Urinary bladder (tissue), 4 donors: ENCODE results near the gene MRPL48. TPM values are rescaled to one million over a fixed set of nuclear protein-coding genes. Genes with fewer than 3 reads are reported as not detected.

Source experiments
- DNase-seq: peaks from one replicate; pipeline ENCODE4 v3.0.0-alpha.2; 2015; ENCODE audit errors: extremely low spot score
- H3K27ac ChIP-seq: one replicate; pipeline ENCODE4 v1.5.1; 2013; ENCODE audit warnings: low read depth, mild to moderate bottlenecking, moderate library complexity
- H3K36me3 ChIP-seq: one replicate; pipeline ENCODE4 v1.6.1; 2013; ENCODE audit warnings: mild to moderate bottlenecking, moderate library complexity; ENCODE audit not compliant: insufficient read depth
- H3K4me1 ChIP-seq: one replicate; pipeline ENCODE4 v1.6.1; 2013; ENCODE audit warnings: mild to moderate bottlenecking, moderate library complexity; ENCODE audit not compliant: insufficient read depth
- H3K4me3 ChIP-seq: one replicate; pipeline ENCODE4 v1.5.1; 2013; ENCODE audit warnings: low read depth, low read length
- WGBS: extraction: QIAGEN DNeasy Blood & Tissue Kit; methylation state at CpG from one replicate; pipeline ENCODE4 v1.1.7; 2013; 5-methylcytosine and 5-hydroxymethylcytosine counted together
- polyA plus RNA-seq: library from polyadenylated mRNA; stranded (reverse); fragments of 200-250 nt; gene quantifications from one replicate; pipeline ENCODE4 v1.2.3, GENCODE V29; 2013
- total RNA-seq: library from RNA; depleted of rRNA; stranded (reverse); fragments of >200 nt; gene quantifications from one replicate; pipeline ENCODE4 v1.2.3, GENCODE V29; 2014
- donor health status: healthy with polysubstance abuse.
- donor health status: healthy.

The MRPL48 gene
- total and polyA plus RNA-seq, 2 donors = 22.3 to 33.2 TPM

- Histone ChIP-seq H3K27ac (no peak overlapping the region), H3K4me1 (no peaks in the 10 kb centered on the region), H3K36me3 (peaks cover 5% of the 10 kb centered on the region), H3K4me3 (no peak overlapping the region)
- 97% methylated on average over 2 of the region's 2 CpGs for WGBS
- DNase-seq = no peak
Measured at GRCh38 chr11:73912026-73912425, 124.4 kb downstream of the MRPL48 start.

- Histone ChIP-seq H3K27ac (no peak overlapping the region), H3K4me1 (no peaks in the 10 kb centered on the region), H3K4me3 (no peak overlapping the region), H3K36me3 (peaks cover 8% of the 10 kb centered on the region)
- DNase-seq = no peak
Measured at GRCh38 chr11:73913472-73913871, 125.8 kb downstream of the MRPL48 start.

- no peak for DNase-seq
- H3K36me3 ChIP-seq = peaks cover 8% of the 10 kb centered on the region
- no peak overlapping the region for H3K27ac ChIP-seq
- WGBS = 92% methylated on average over 4 of the region's 4 CpGs
- H3K4me1 ChIP-seq = no peaks in the 10 kb centered on the region
- H3K4me3 ChIP-seq = no peak overlapping the region
Measured at GRCh38 chr11:73914284-73914683, 126.6 kb downstream of the MRPL48 start.

Other genes with a start within 250 kb of the MRPL48 start
- 31.4 TPM for gene FAM168A, start 189.8 kb upstream of the MRPL48 start, total RNA-seq
- gene FAM168A, start 189.8 kb upstream of the MRPL48 start, polyA plus RNA-seq = 29.0 TPM
- 1.0 TPM for gene PLEKHB1, start 141.3 kb upstream of the MRPL48 start, total RNA-seq
- 3.8 TPM for gene PLEKHB1, start 141.3 kb upstream of the MRPL48 start, polyA plus RNA-seq
- gene RAB6A, start 26.8 kb upstream of the MRPL48 start, total RNA-seq = 106 TPM
- gene RAB6A, start 26.8 kb upstream of the MRPL48 start, polyA plus RNA-seq = 96.0 TPM
- 34.0 TPM for gene COA4, start 89.0 kb downstream of the MRPL48 start, total RNA-seq
- gene COA4, start 89.0 kb downstream of the MRPL48 start, polyA plus RNA-seq = 70.9 TPM
- gene PAAF1, start 89.1 kb downstream of the MRPL48 start, total RNA-seq = 15.1 TPM
- gene PAAF1, start 89.1 kb downstream of the MRPL48 start, polyA plus RNA-seq = 20.2 TPM
- 0.58 TPM for gene DNAJB13, start 163.2 kb downstream of the MRPL48 start, total RNA-seq
- gene DNAJB13, start 163.2 kb downstream of the MRPL48 start, polyA plus RNA-seq = 0.38 TPM
- 16.2 TPM for gene UCP2, start 195.0 kb downstream of the MRPL48 start, total RNA-seq
- gene UCP2, start 195.0 kb downstream of the MRPL48 start, polyA plus RNA-seq = 29.6 TPM
- gene UCP3, start 221.2 kb downstream of the MRPL48 start, total RNA-seq = 0.85 TPM
- 1.2 TPM for gene UCP3, start 221.2 kb downstream of the MRPL48 start, polyA plus RNA-seq